Heart left ventricle (tissue), 16 donors: ENCODE measurements around the gene ELOVL1. TPM values are rescaled to one million over a fixed set of nuclear protein-coding genes. Genes with fewer than 3 reads are reported as not detected.

Source experiments
- ATAC-seq, 4 donors: fragments of 200-7000 bp; cut with Tn5 transposase; one replicate each; pipeline ENCODE4 v1.9.1; 2020 to 2022; ENCODE audit warnings: moderate library complexity in 4 of 4, mild to moderate bottlenecking in 3 of 4, moderate number of reproducible peaks in 1 of 4
- DNase-seq, 5 donors: peaks; one replicate each; pipeline ENCODE4 v3.0.0-alpha.2; 2020
- H3K27ac ChIP-seq, 12 donors: fragments of 200-600 bp; sonication (generic) in 4 of 12; one replicate each; pipeline versions ENCODE4 v1.5.0 to v1.8.0; 2016 to 2022; ENCODE audit warnings: mild to moderate bottlenecking in 2 of 12
- H3K27me3 ChIP-seq, 9 donors: fragments of 200-600 bp; sonication (generic) in 2 of 9; one replicate each; pipeline versions ENCODE4 v1.5.1 to v1.8.0; 2016 to 2022; ENCODE audit warnings: mild to moderate bottlenecking in 3 of 9
- H3K36me3 ChIP-seq, 9 donors: fragments of 200-600 bp; sonication (generic) in 2 of 9; one replicate each; pipeline versions ENCODE4 v1.5.0 to v1.8.0; 2018 to 2022; ENCODE audit warnings: mild to moderate bottlenecking in 2 of 9
- H3K4me1 ChIP-seq, 12 donors: fragments of 200-600 bp; sonication (generic) in 4 of 12; one replicate each; pipeline versions ENCODE4 v1.5.0 to v1.8.0; 2016 to 2022; ENCODE audit warnings: mild to moderate bottlenecking in 3 of 12
- H3K4me3 ChIP-seq, 12 donors: fragments of 200-600 bp; sonication (generic) in 4 of 12; one replicate each; pipeline versions ENCODE4 v1.5.0 to v1.8.0; 2017 to 2022; ENCODE audit warnings: mild to moderate bottlenecking in 9 of 12, moderate library complexity in 4 of 12
- H3K9me3 ChIP-seq, 12 donors: fragments of 200-600 bp; sonication (generic) in 4 of 12; one replicate each; pipeline versions ENCODE4 v1.5.0 to v1.8.0; 2016 to 2022; ENCODE audit warnings: mild to moderate bottlenecking in 1 of 12
- CTCF ChIP-seq, 12 donors: fragments of 200-600 bp; sonication (generic) in 4 of 12; IDR thresholded peaks; one replicate each; pipeline versions ENCODE4 v1.5.0 to v1.8.0; 2018 to 2022; ENCODE audit warnings: antibody characterized with exemption in 12 of 12, mild to moderate bottlenecking in 5 of 12
- POLR2A ChIP-seq, 2 donors: fragments of 450-650 bp; IDR thresholded peaks; one replicate each; pipeline ENCODE4 v1.6.1; 2017; ENCODE audit warnings: antibody characterized with exemption in 2 of 2, mild to moderate bottlenecking in 2 of 2, moderate library complexity in 2 of 2
- WGBS, 4 donors: extraction: QIAGEN DNeasy Blood & Tissue Kit in 2 of 4; methylation state at CpG; one replicate each; pipeline versions ENCODE4 v1.1.5 to v1.1.7; 2013 to 2018; 5-methylcytosine and 5-hydroxymethylcytosine counted together
- intact Hi-C, 10 donors: fragments of 100-400 bp; cut with DNase I; formaldehyde crosslinking; loops; one replicate each; pipeline versions ENCODE4 v1.11.1 to v1.14.2; 2022
- polyA plus RNA-seq, 2 donors: library from polyadenylated mRNA; stranded (reverse); fragments of 200-250 nt; gene quantifications; one replicate each; pipeline ENCODE4 v1.2.3, GENCODE V29; 2013
- total RNA-seq, 9 donors: library from RNA; depleted of rRNA in 2 of 9; stranded (reverse); fragments of >200 nt in 2 of 9; fragmentation: NEBNext Ultra II Directional in 3 of 9; extraction: Animal tissue kit (Norgen Biotek cat#: 25700) in 3 of 9; gene quantifications; one replicate each; pipeline versions ENCODE4 v1.1.0 to v1.2.4, GENCODE V29; 2016 to 2023
- donor health status: ischemic (EF 13 %, LVEDD 7.1; RV severe dilation, severe dysfunction).
- donor health status: healthy with polysubstance abuse.
- donor health status: DM: no; HTN: yes; CAD: no.
- donor health status: DM: no; HTN: no; CAD: no.
- donor health status: ischemic (EF 25% LVEDD 6.9; RV normal size, moderate dysfunction).
- donor health status: ischemic (EF 25% LVEDD 5.7; RV mildly dilated, moderate dysfunction).
- donor health status: healthy.
- donor health status: DM: yes; HTN: yes; CAD: no.
- donor health status: ischemic (EF 35%, LVEDD 5.7; RV mildly dilated, moderate dysfunction).
- donor health status: nonischemic (EF 11% LVEDD 7.7; RV severe dilation, severe dysfunction).
- donor health status: DM: yes; HTN: yes; CAD: no.
- donor health status: PGD.
- donor health status: ischemic (EF 29% LVEDD 5.4; RV normal size, mild dysfunction).
- donor health status: nonischemic (EF 23%, LVEDD 6.1; RV moderate dilation, normal function).

The ELOVL1 gene
- total and polyA plus RNA-seq, 11 donors, result 22.1 to 93.4 (median 33.6) TPM

DNA sequence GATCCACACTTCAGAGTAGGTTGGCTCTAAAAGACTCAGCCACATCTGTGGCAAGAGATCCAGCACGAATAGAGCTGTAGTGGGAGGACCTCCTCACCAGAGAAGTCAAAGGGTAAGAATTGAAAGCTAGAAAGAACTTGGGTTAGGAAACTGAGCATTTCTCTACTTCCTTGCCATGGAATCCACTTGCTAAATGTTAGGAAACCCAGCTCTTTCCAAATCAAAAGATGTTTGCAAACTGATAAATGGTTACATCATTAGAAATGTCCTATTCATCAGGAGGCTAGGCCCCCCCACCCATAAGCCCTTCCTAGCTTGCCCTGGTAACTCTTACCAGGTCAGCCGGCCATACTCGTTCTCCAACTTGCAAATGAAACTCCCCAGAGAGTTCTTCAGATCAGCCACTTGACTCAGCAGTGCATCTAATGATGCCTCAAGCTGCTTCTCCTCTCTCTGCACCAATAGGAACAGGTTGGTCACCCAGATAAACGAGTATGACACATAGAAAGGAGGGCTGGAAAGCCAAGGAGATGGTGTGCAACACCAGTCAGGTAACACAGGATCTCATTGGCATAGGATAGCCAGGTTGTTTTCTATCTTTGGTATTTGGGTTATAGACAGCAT lies 20.3 kb upstream of the ELOVL1 start:
- 60 to 64% (median 61%) methylated on average over 4 of the region's 4 CpGs for WGBS, 4 donors
- ATAC-seq (no peak), DNase-seq (no peak)
- Histone ChIP-seq H3K4me3 (peak overlapping the region in 7 of 12 donors; percentile 71 to 98 (median 89)), H3K27ac (no peak overlapping the region), H3K9me3 (no peaks in the 10 kb centered on the region), H3K4me1 (peaks cover 13 to 32% (median 26%) of the 10 kb centered on the region in 12 donors), H3K36me3 (peaks cover 0 to 50% (median 49%) of the 10 kb centered on the region in 9 donors), H3K27me3 (no peaks in the 10 kb centered on the region)
- intact Hi-C loops, result loop anchor here in 7 of 10 donors (2.0 to 10.0 kb wide), 4 partner anchors 19 to 463 kb away; partner anchors contain the start of gene ELOVL1 (in 2 of the 7)
- TF ChIP-seq CTCF (IDR thresholded peaks at IDR 0.05) (no peak), POLR2A (IDR thresholded peaks at IDR 0.05) (no peak)

DNA sequence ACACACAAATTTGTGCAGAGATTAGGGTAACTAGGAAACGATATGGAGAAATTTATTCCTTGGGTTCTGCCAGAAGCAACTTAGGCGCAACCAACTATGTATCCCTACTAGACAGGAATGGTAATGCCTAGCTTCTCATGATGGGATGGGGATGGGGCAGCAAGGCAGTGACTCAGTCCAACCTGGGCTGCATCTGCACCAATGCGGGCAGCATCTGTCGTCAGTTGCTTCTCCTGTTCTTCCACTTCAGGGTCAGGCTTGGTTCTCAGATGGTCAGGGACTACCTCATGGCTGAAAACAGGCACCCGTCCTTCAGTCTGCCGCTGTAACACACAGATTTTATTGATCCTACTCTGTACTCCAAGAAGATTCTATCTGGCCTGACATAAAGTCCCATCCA lies 18.9 kb upstream of the ELOVL1 start:
- no peak for TF ChIP-seq POLR2A (IDR thresholded peaks at IDR 0.05)
- no peak for TF ChIP-seq CTCF (IDR thresholded peaks at IDR 0.05)
- Histone ChIP-seq H3K36me3 (peaks cover 0 to 62% (median 57%) of the 10 kb centered on the region in 9 donors), H3K9me3 (no peaks in the 10 kb centered on the region), H3K4me3 (no peak overlapping the region), H3K4me1 (peaks cover 16 to 46% (median 38%) of the 10 kb centered on the region in 12 donors), H3K27ac (no peak overlapping the region), H3K27me3 (no peaks in the 10 kb centered on the region)
- DNase-seq (no peak), ATAC-seq (no peak)
- intact Hi-C loops, result loop anchor here in 5 of 10 donors (10.0 kb wide), 2 partner anchors 152 to 462 kb away; no protein-coding TSS in a partner anchor
- WGBS, 4 donors, result 91 to 95% (median 94%) methylated on average over 6 of the region's 6 CpGs

DNA sequence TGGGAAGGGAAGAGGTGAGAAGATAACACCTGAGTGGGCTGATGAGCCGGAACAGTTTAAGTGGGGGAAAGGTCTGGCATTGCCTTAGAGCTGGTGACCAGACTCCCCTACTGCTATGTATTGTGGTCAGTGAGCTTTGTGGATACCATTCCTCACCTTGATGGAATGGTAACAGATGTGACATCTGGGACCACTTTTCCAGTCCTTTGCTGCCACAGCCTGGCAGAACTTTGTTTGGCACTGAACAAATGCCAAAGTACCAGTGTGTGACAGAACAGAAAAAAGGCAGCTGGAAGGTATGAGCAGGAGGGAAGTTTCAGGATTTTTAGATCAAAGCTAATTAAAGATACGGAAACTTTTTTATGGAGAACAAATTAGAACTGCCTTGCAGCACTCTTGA lies 15.6 kb upstream of the ELOVL1 start:
- ATAC-seq, result peak in 3 of 4 donors; percentile 30 to 70 (median 53)
- WGBS, 4 donors, result 65 to 80% (median 76%) methylated on average over 2 of the region's 2 CpGs
- peaks cover 0 to 90% (median 72%) of the 10 kb centered on the region in 9 donors for H3K36me3 ChIP-seq
- no peaks in the 10 kb centered on the region for H3K27me3 ChIP-seq
- H3K4me1 ChIP-seq, result peaks cover 2 to 36% (median 25%) of the 10 kb centered on the region in 12 donors
- no peak for DNase-seq
- peak in 8 of 12 donors; percentile 24 to 50 (median 38) for TF ChIP-seq CTCF (IDR thresholded peaks at IDR 0.05)
- TF ChIP-seq POLR2A (IDR thresholded peaks at IDR 0.05), result no peak
- intact Hi-C loops, result loop anchor here in 6 of 10 donors (2.0 to 10.0 kb wide), 5 partner anchors 145 to 459 kb away; no protein-coding TSS in a partner anchor
- no peak overlapping the region for H3K4me3 ChIP-seq
- H3K27ac ChIP-seq, result peak overlapping the region in 2 of 12 donors; percentile 18 to 44
- no peaks in the 10 kb centered on the region for H3K9me3 ChIP-seq

GRCh38 chr1:43382027-43382779 lies 14.4 kb upstream of the ELOVL1 start:
- ATAC-seq (peak; percentile 61 to 80 (median 76)), DNase-seq (no peak)
- intact Hi-C loops, result loop anchor here in 6 of 10 donors (2.0 to 10.0 kb wide), 5 partner anchors 143 to 457 kb away; no protein-coding TSS in a partner anchor
- H3K36me3 ChIP-seq, result peaks cover 0 to 89% (median 67%) of the 10 kb centered on the region in 9 donors
- H3K27me3 ChIP-seq, result no peaks in the 10 kb centered on the region
- H3K27ac ChIP-seq, result peak overlapping the region in 9 of 12 donors; percentile 3 to 65 (median 33)
- TF ChIP-seq POLR2A (IDR thresholded peaks at IDR 0.05), result no peak
- TF ChIP-seq CTCF (IDR thresholded peaks at IDR 0.05), result no peak
- H3K9me3 ChIP-seq, result no peaks in the 10 kb centered on the region
- H3K4me3 ChIP-seq, result no peak overlapping the region
- H3K4me1 ChIP-seq, result peaks cover 0 to 24% (median 15%) of the 10 kb centered on the region in 12 donors
- 28 to 48% (median 37%) methylated on average over 6 of the region's 6 CpGs for WGBS, 4 donors
